Activated CD4-positive, alpha-beta T cell treated with anti-CD3 and anti-CD28 coated beads for 36 hours (primary cell): Measurements from ENCODE around the gene CYFIP2. TPM values are rescaled to one million over a fixed set of nuclear protein-coding genes. Genes with fewer than 3 reads are reported as not detected.
A peak's percentile ranks its signal among the peaks of the same experiment; 100 is the strongest.

Experiments
- ATAC-seq: fragments of 200-7000 bp; cut with Tn5 transposase; one replicate; pipeline ENCODE4 v1.10.0; 2021; ENCODE audit warnings: mild to moderate bottlenecking, moderate library complexity
- CTCF ChIA-PET: fragments of 350-600 bp; sonication (Branson Sonifier 250); formaldehyde crosslinking; loops from one replicate; lab custom pipeline; 2021; ENCODE audit warnings: antibody characterized with exemption; lab: Charles Lee
- POLR2A ChIA-PET: fragments of 350-600 bp; sonication (Branson Sonifier 250); formaldehyde crosslinking; loops from one replicate; lab custom pipeline; 2021; ENCODE audit warnings: antibody characterized with exemption, inconsistent platforms; lab: Charles Lee
- DNase-seq: peaks from one replicate; pipeline ENCODE4 v3.0.0-alpha.2; 2020
- H3K27ac Mint-ChIP-seq: one replicate; pipeline ENCODE4 v1.8.0; 2021; ENCODE audit warnings: mixed read lengths
- H3K27me3 Mint-ChIP-seq: one replicate; pipeline ENCODE4 v1.8.0; 2021; ENCODE audit warnings: mixed read lengths
- H3K36me3 Mint-ChIP-seq: one replicate; pipeline ENCODE4 v1.8.0; 2021; ENCODE audit warnings: low read depth, mixed read lengths
- H3K4me1 Mint-ChIP-seq: one replicate; pipeline ENCODE4 v1.8.0; 2021; ENCODE audit warnings: mixed read lengths
- H3K4me3 Mint-ChIP-seq: one replicate; pipeline ENCODE4 v1.8.0; 2021; ENCODE audit warnings: mild to moderate bottlenecking, moderate library complexity, mixed read lengths
- H3K9me3 Mint-ChIP-seq: one replicate; pipeline ENCODE4 v1.8.0; 2021; ENCODE audit warnings: low read depth, mixed read lengths
- intact Hi-C, 2 experiments: fragments of 100-400 bp; cut with DNase I in 1 of 2; cut with micrococcal nuclease in 1 of 2; formaldehyde crosslinking; loops; one replicate each; pipeline versions ENCODE4 v1.14.2 to v1.15.1; 2022 to 2024; cut with DNase I, micrococcal nuclease
- total RNA-seq, 2 experiments: library from RNA; stranded (reverse); gene quantifications; one replicate each; pipeline ENCODE4 v1.2.3, GENCODE V29; 2021

CYFIP2 gene
- total RNA-seq, 2 experiments from 2014 or later, result 277 to 526 TPM

DNA sequence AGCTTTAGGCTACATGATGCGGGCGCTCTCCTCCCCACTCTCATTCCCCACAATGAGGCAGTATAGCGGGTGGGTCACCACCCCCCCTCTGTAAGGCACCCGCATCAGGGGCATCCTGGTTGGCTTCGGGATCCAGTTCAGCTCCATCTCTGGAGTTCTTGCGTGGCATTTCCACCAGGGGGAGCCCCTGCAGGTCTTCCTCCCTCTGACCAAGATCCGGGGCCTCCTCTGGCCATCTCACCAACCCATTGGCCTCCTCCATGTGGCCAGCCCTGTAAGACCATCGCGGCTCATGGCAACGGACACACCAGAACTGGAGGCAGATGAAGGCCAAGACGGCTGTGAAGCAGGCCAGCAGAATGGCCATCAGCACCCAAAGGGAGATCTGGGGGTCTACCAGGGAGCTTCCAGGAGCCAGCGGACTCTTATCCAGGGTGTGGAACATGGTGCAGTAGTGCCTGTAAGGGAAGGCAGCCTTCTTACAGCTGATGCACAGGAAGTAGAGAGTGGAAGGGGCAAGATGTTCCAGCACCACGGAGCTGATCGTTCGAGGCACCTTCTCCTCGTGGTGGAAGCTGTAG is 77.0 kb downstream of the CYFIP2 start:
- intact Hi-C loops, result loop anchor here (5.0 kb wide), 3 partner anchors 49 to 399 kb away; partner anchors contain the start of gene LSM11 (in 2 of the 2)
- DNase-seq, result peak; percentile 62

DNA sequence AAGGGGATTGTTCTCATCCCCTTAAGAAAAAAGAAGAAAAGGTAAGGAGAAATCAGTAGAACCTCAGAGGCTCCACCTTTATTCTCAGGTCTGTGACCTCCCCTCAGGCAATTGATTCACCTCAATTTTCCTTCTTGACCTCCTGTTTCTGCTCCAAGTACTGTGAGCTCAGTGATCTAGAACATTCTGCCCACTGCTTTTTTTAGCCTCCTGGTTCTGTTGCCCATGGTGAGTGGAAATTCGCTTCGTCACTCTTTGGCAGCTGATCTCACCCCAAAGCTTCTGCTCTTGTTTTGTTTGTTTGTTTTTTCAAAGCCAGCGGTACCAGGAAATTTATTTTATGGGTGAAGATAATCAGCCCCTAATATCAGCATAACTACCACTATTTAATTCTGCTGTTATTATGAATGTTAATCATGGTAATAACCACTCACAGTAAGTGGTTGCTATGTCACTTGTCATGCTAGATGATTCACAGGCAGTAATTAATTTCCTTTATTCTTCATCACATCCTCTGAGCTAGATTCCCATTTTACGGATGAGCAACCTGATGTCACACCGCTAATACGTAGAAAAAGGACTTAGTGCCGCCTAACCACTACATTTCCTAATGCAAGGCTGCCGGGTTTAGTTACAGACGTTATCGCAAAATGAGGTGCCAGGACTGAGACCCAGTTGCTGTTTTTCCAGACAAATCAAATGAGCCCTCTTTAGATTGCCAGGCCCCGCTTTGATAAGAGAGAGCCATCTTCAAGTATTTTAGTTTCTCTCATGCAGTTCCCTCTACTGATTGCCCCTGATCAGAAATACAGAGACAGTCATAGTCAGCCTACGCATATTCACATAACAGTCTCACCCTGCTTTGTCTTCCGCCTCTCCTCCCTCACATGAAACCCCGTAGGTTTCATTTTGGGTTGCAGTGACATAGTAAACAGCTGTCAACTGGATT is 78.2 kb downstream of the CYFIP2 start:
- POLR2A ChIA-PET, result interaction anchor here (0.6 to 1.1 kb wide), 3 partner anchors 73 to 196 kb away, joined by 3 to 4 read pairs (median 3); no protein-coding TSS in a partner anchor
- peaks cover 44% of the 10 kb centered on the region for H3K4me1 Mint-ChIP-seq
- DNase-seq (peak; percentile 53), ATAC-seq (peak; percentile 94)
- CTCF ChIA-PET, result interaction anchor here (0.6 to 9.4 kb wide), 20 partner anchors 7 to 623 kb away, joined by 3 to 117 read pairs (median 6); no protein-coding TSS in a partner anchor
- H3K27me3 Mint-ChIP-seq, result no peaks in the 10 kb centered on the region
- peaks cover 83% of the 10 kb centered on the region for H3K36me3 Mint-ChIP-seq
- intact Hi-C loops, result loop anchor here (5.0 kb wide), 3 partner anchors 48 to 398 kb away; partner anchors contain the start of gene LSM11 (in 2 of the 2)
- H3K27ac Mint-ChIP-seq, result peak overlapping the region; percentile 80
- H3K9me3 Mint-ChIP-seq, result no peaks in the 10 kb centered on the region
- peak overlapping the region; percentile 19 for H3K4me3 Mint-ChIP-seq

More for the DNA sequence above, 77.0 kb downstream of the CYFIP2 start:
- no peaks in the 10 kb centered on the region for H3K27me3 Mint-ChIP-seq
- H3K36me3 Mint-ChIP-seq, result peaks cover 80% of the 10 kb centered on the region
- peaks cover 40% of the 10 kb centered on the region for H3K4me1 Mint-ChIP-seq
- POLR2A ChIA-PET, result interaction anchor here (0.6 to 1.4 kb wide), 2 partner anchors 8 to 18 kb away, joined by 5 read pairs; no protein-coding TSS in a partner anchor
- CTCF ChIA-PET, result interaction anchor here (0.6 to 9.4 kb wide), 30 partner anchors 7 to 395 kb away, joined by 3 to 117 read pairs (median 4); no protein-coding TSS in a partner anchor
- H3K27ac Mint-ChIP-seq, result peak overlapping the region; percentile 80
- ATAC-seq, result peak; percentile 23
- H3K4me3 Mint-ChIP-seq, result no peak overlapping the region
- no peaks in the 10 kb centered on the region for H3K9me3 Mint-ChIP-seq

DNA sequence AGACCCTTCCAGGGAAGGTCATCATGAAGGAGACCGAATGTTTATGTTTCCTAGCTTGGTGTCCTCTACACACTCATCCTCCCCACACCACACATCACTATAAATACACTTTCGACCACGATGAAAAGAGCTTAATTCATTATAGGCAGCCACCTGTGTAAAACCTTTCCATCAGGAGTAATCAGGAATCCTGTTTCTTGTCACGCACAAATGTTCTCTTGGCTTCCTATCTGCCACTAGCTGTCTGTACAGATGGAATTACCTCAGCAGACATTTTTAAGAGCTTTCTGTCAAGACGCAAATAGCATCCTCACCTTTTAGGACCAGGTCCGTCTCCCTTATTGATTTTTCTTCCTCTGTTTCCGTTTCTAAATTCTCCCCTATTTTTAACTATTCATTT is 79.1 kb downstream of the CYFIP2 start:
- ChIA-PET POLR2A (interaction anchor here (0.6 to 1.1 kb wide), 4 partner anchors 17 to 195 kb away, joined by 3 to 4 read pairs (median 3); no protein-coding TSS in a partner anchor), CTCF (interaction anchor here (0.6 to 9.4 kb wide), 11 partner anchors 9 to 398 kb away, joined by 3 to 117 read pairs (median 5); partner anchors contain the start of gene LSM11)
- H3K4me3 Mint-ChIP-seq, result peak overlapping the region; percentile 19
- H3K9me3 Mint-ChIP-seq, result no peaks in the 10 kb centered on the region
- intact Hi-C loops, result no loop called here
- peaks cover 83% of the 10 kb centered on the region for H3K36me3 Mint-ChIP-seq
- peak overlapping the region; percentile 80 for H3K27ac Mint-ChIP-seq
- DNase-seq (no peak), ATAC-seq (no peak)
- no peaks in the 10 kb centered on the region for H3K27me3 Mint-ChIP-seq
- H3K4me1 Mint-ChIP-seq, result peaks cover 53% of the 10 kb centered on the region

DNA sequence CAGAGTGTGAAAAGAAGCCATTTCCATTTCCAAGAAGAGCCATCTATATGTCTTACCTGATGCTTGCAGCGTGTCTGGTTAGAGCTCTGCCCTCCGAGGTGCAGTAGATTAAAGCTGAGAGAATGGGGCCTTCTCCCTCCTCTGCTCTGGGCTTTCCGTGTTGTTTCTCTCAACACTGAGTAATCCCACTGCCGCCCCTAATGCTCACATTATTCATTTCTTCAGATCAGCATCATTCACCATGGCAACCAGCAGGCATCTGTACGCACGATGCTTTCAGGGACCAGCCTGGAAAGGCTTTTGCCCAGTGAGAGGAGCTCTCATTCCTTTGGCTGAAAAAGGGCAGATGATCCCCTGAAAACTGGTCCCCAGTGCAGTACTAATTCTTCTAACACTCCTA is 79.6 kb downstream of the CYFIP2 start:
- POLR2A ChIA-PET, result interaction anchor here (0.6 to 1.1 kb wide), 2 partner anchors 16 to 74 kb away, joined by 3 read pairs; no protein-coding TSS in a partner anchor
- H3K4me3 Mint-ChIP-seq, result peak overlapping the region; percentile 19
- H3K27me3 Mint-ChIP-seq, result no peaks in the 10 kb centered on the region
- CTCF ChIA-PET, result interaction anchor here (0.6 to 9.4 kb wide), 8 partner anchors 10 to 398 kb away, joined by 3 to 117 read pairs (median 6); partner anchors contain the start of gene LSM11
- peak overlapping the region; percentile 80 for H3K27ac Mint-ChIP-seq
- H3K9me3 Mint-ChIP-seq, result no peaks in the 10 kb centered on the region
- intact Hi-C loops, result no loop called here
- ATAC-seq (peak; percentile 5), DNase-seq (no peak)
- peaks cover 57% of the 10 kb centered on the region for H3K4me1 Mint-ChIP-seq
- H3K36me3 Mint-ChIP-seq, result peaks cover 83% of the 10 kb centered on the region

- H3K27ac Mint-ChIP-seq, result no peak overlapping the region
- CTCF ChIA-PET, result interaction anchor here (0.6 to 9.4 kb wide), 6 partner anchors 10 to 396 kb away, joined by 3 to 117 read pairs (median 3); partner anchors contain the start of gene LSM11
- intact Hi-C loops, result no loop called here
- POLR2A ChIA-PET, result no interaction called here
- no peak overlapping the region for H3K4me3 Mint-ChIP-seq
- no peaks in the 10 kb centered on the region for H3K27me3 Mint-ChIP-seq
- H3K4me1 Mint-ChIP-seq, result peaks cover 75% of the 10 kb centered on the region
- peaks cover 82% of the 10 kb centered on the region for H3K36me3 Mint-ChIP-seq
- no peaks in the 10 kb centered on the region for H3K9me3 Mint-ChIP-seq
- ATAC-seq, result no peak
- no peak for DNase-seq
Measured at GRCh38 chr5:157347301-157348048, 81.6 kb downstream of the CYFIP2 start.

DNA sequence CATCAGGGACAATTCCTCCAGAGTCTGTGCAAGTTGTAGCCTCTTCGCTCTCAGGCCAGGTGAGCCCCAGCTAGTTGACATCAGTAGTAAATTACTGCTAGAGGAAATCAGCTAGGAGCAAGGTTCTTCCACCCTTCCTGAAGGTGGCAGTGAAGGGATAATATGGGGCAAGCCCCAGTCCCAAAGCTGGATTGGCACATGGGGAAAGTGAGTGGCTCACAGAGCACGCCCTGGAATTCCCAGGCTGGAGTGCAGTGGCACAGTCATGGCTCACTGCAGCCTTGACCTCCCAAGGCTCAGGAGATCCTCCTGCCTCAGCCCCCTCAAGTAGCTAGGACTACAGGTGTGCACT is 82.1 kb downstream of the CYFIP2 start:
- Mint-ChIP-seq H3K27me3 (no peaks in the 10 kb centered on the region), H3K36me3 (peaks cover 82% of the 10 kb centered on the region), H3K9me3 (no peaks in the 10 kb centered on the region), H3K4me1 (peaks cover 75% of the 10 kb centered on the region), H3K4me3 (no peak overlapping the region), H3K27ac (no peak overlapping the region)
- ATAC-seq (no peak), DNase-seq (no peak)
- POLR2A ChIA-PET, result no interaction called here
- CTCF ChIA-PET, result interaction anchor here (0.7 to 1.1 kb wide), 3 partner anchors 20 to 129 kb away, joined by 3 to 4 read pairs (median 3); no protein-coding TSS in a partner anchor
- intact Hi-C loops, result no loop called here

DNA sequence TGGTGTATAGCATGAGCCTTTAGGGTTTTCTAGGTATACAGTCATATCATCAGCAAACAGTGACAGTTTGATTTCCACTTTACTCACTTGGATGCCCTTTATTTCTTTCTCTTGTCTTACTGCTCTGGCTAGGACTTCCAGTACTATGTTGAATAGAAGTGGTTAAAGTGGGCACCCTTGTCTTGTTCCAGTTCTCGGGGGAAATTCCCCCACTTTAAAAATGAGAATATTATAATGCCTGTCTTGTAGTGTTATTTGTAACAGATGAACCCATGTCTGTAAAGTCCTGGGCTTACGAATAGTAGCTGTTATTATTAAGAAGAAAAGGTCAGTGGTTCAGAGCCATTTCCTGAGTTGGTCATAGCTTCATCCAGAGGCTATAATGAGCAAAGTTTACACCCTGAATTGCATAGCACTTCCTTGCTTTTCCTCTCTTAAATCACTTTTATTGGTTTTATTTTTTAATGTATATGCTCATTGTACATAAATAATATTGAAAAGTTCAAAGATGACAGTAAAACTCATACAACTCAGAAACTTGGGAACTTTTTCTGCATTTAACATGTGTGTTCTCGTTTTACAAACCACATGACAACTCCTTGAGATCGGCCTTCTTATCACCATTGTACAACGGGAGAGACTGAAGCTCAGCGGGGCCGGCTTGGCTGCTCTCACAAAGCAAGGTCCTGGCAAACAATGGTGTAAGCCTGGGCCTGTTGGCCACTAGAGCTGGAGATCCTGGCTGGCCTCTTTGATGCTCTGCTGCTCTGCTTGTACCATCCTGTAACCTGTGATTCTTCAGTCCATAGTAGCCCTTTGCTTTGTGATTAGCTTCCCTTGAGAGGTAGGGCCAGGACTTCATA is 85.2 kb downstream of the CYFIP2 start:
- Mint-ChIP-seq H3K27ac (peak overlapping the region; percentile 81), H3K4me3 (no peak overlapping the region)

DNA sequence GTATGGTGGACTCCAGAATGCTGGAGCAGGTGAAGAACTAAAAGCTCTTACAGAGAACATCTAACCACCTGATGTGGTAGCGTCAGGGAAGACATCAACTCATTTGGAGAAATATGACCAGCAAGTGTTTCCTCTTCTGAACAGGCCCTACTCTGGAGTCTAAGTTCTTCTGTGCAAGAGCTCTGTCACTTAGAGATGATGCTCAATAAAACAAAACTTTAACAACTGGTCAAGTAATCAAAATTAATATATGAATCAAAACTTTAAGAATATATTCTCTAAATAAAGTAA is 85.8 kb downstream of the CYFIP2 start:
- ChIA-PET CTCF (interaction anchor here (0.5 to 1.6 kb wide), 8 partner anchors 9 to 416 kb away, joined by 3 to 13 read pairs (median 4); no protein-coding TSS in a partner anchor), POLR2A (interaction anchor here (0.7 to 1.7 kb wide), 6 partner anchors 39 to 133 kb away, joined by 3 to 7 read pairs (median 4); partner anchors contain the start of gene NIPAL4)
- no peaks in the 10 kb centered on the region for H3K27me3 Mint-ChIP-seq
- peak overlapping the region; percentile 81 for H3K27ac Mint-ChIP-seq
- H3K9me3 Mint-ChIP-seq, result no peaks in the 10 kb centered on the region
- DNase-seq (no peak), ATAC-seq (peak; percentile 43)
- peaks cover 78% of the 10 kb centered on the region for H3K36me3 Mint-ChIP-seq
- H3K4me3 Mint-ChIP-seq, result no peak overlapping the region
- intact Hi-C loops, result loop anchor here (1.0 to 5.0 kb wide), 8 partner anchors 113 to 379 kb away; partner anchors contain the start of gene THG1L (in 1 of the 2)
- H3K4me1 Mint-ChIP-seq, result peaks cover 62% of the 10 kb centered on the region

More for the DNA sequence above, 85.2 kb downstream of the CYFIP2 start:
- no peaks in the 10 kb centered on the region for H3K9me3 Mint-ChIP-seq
- peaks cover 61% of the 10 kb centered on the region for H3K4me1 Mint-ChIP-seq
- no peaks in the 10 kb centered on the region for H3K27me3 Mint-ChIP-seq
- DNase-seq (no peak), ATAC-seq (peak; percentile 85)
- ChIA-PET CTCF (interaction anchor here (0.7 to 1.6 kb wide), 7 partner anchors 9 to 244 kb away, joined by 3 to 13 read pairs (median 4); no protein-coding TSS in a partner anchor), POLR2A (interaction anchor here (0.7 to 1.7 kb wide), 7 partner anchors 9 to 132 kb away, joined by 3 to 7 read pairs (median 5); partner anchors contain the start of gene NIPAL4)
- peaks cover 79% of the 10 kb centered on the region for H3K36me3 Mint-ChIP-seq
- intact Hi-C loops, result loop anchor here (1.0 to 5.0 kb wide), 8 partner anchors 113 to 380 kb away; partner anchors contain the start of gene THG1L (in 1 of the 2)

DNA sequence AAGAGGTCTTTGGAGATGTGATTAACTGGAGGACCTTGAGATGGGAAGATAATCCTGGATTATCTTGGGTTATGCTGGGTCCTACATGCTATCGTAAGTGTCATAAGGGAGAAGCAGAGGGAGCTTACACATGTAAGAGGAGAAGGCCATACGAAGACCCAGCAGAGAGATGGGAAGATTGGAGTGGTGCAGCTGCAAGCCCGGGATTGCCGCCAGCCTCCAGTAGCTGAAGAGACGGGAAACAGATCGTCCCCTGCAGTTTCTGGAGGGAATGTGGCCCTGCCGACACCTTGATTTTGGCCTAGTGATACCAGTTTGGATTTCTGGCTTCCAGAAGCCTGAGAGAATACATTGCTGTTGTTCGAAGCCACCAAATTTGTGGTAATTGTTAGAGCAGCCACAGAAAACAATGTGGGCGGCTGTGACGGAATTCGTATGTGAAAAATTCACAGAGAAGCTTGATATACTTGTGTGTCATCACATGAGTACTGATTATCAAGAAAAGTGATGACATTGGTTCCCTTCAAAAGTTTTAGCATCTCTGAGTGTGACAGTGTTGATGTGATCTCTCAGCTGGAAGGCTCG is 86.9 kb downstream of the CYFIP2 start:
- CTCF ChIA-PET, result interaction anchor here (0.6 to 1.9 kb wide), 9 partner anchors 9 to 260 kb away, joined by 3 to 12 read pairs (median 4); no protein-coding TSS in a partner anchor
- intact Hi-C loops, result loop anchor here in 1 of 2 experiments (5.0 kb wide), 1 partner anchor 244 kb away; no protein-coding TSS in a partner anchor
- POLR2A ChIA-PET, result no interaction called here
- DNase-seq, result peak; percentile 76
- H3K4me3 Mint-ChIP-seq, result no peak overlapping the region
- no peaks in the 10 kb centered on the region for H3K27me3 Mint-ChIP-seq
- H3K36me3 Mint-ChIP-seq, result peaks cover 74% of the 10 kb centered on the region
- no peaks in the 10 kb centered on the region for H3K9me3 Mint-ChIP-seq
- peaks cover 64% of the 10 kb centered on the region for H3K4me1 Mint-ChIP-seq
- H3K27ac Mint-ChIP-seq, result peak overlapping the region; percentile 78
- ATAC-seq, result no peak
